PC-9 (cell line): Measurements from ENCODE around the gene SMC6.

ENCODE experiments used
- EZH2 ChIP-seq: fragments of 200-600 bp; sonication (generic); IDR thresholded peaks from 2 replicates; pipeline ENCODE4 v1.8.0; 2017; ENCODE audit warnings: antibody characterized with exemption, low read depth
- TF ChIP-seq, protein P1 (sequence below): fragments of 200-600 bp; sonication (generic); conservative IDR thresholded peaks from 2 replicates; pipeline ENCODE4 v1.6.1; 2017; ENCODE audit warnings: mixed run types, antibody characterized with exemption, mild to moderate bottlenecking, moderate library complexity

DNA sequence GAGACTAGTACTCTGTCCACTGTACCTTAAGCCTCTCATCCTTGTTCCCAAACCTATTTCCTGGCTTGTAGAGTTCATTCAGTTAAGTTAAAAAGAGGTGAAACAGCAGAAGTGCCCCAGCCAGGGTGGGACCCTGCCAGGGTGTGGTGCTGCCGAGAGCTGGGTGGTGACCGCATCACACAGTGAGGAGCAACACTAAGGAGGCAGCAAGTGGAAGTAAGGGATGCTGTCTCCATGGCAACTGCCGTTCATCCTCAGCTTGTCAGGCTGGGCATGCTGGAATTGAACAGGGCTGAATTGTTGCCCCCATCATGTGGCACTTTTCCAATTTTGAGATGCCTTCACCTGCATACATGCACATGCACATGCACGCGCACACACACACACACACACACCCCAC is 136.1 kb downstream of the SMC6 start:
- TF ChIP-seq, protein P1, sequence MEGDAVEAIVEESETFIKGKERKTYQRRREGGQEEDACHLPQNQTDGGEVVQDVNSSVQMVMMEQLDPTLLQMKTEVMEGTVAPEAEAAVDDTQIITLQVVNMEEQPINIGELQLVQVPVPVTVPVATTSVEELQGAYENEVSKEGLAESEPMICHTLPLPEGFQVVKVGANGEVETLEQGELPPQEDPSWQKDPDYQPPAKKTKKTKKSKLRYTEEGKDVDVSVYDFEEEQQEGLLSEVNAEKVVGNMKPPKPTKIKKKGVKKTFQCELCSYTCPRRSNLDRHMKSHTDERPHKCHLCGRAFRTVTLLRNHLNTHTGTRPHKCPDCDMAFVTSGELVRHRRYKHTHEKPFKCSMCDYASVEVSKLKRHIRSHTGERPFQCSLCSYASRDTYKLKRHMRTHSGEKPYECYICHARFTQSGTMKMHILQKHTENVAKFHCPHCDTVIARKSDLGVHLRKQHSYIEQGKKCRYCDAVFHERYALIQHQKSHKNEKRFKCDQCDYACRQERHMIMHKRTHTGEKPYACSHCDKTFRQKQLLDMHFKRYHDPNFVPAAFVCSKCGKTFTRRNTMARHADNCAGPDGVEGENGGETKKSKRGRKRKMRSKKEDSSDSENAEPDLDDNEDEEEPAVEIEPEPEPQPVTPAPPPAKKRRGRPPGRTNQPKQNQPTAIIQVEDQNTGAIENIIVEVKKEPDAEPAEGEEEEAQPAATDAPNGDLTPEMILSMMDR = no peak
- TF ChIP-seq EZH2 = no peak
